ENCODE data around the gene ZNF611.
"Not testable (repeated sequence)": the region's sequence is repeated elsewhere in the genome, so short reads cannot be mapped to it uniquely, and the experiment has no call there.

Gene ZNF611

DNA sequence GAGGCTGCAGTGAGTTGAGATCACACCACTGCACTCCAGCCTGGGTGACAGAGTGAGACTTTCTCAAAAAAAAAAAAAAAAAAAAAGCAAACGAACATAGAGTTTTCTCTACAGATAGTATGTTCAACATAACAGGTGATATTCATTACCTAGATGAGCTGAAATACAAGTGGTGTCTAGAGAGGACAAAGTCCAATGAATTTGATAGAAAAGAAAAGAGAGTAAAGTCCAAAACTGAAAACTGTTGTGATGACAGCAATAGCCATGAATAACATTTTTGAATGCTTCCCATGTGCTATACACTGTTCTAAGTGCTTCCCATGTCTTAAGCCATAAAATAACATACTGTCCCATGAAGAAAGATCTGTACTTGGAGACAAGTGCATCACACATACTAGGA is 53.6 kb downstream of the ZNF611 start:
- DNase-seq (ENCODE audit: low read depth in 2 of 2): not testable (repeated sequence)

DNA sequence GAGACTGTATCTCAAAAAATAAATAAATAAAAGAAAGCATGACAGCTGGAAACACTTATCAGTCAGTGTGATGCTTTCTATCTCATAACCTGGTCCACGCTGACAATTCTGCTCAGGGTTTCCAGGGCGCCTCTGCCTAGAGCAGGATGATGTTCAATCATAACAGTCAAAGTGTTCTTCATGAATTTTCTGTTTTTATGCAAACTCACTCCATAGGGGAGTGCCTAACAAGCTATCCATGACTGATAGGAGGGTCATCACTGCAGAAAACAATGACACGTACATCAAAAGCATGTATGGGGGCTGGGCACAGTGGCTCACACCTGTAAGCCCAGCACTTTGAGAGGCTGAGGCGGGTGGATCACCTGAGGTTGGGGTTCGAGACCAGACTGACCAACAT is 55.2 kb downstream of the ZNF611 start:
- no peak for DNase-seq (ENCODE audit: low read depth in 2 of 2)

DNA sequence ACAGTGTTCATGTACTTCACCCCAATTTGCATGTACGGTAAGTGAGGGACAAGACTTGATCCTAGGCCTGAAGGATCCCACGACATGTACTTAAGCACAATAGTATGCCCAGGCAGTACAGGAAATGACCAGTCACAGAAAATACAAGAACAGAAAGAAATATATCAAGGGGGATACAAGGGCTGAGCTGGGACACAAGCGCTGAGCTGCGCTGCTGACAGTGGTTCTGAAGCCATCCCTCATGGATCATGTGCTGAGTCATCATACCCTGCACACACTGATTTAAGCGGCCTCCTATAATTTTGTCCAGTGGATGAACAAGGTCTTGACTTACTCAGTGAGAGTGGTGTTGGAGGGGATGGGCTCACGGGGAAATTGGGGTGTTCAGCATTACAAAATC is 59.6 kb downstream of the ZNF611 start:
- DNase-seq (ENCODE audit: low read depth in 2 of 2): not testable (repeated sequence)

DNA sequence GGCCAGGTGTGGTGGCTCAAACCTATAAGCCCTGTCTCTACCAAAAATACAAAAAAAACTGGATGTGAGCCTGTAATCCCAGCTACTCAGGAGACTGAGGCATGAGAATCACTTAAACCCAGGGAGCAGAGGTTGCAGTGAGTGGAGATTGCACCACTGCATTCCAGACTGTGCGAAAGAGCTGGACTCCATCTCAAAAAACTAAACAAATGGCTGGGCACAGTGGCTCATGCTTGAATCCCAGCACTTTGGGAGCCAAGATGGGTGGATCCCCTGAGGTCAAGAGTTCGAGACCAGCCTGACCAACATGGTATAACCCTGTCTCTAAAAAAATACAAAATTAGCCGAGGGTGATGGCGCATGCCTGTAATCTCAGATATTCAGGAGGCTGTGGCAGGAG is 61.8 kb downstream of the ZNF611 start:
- DNase-seq (ENCODE audit: low read depth in 2 of 2): no peak

DNA sequence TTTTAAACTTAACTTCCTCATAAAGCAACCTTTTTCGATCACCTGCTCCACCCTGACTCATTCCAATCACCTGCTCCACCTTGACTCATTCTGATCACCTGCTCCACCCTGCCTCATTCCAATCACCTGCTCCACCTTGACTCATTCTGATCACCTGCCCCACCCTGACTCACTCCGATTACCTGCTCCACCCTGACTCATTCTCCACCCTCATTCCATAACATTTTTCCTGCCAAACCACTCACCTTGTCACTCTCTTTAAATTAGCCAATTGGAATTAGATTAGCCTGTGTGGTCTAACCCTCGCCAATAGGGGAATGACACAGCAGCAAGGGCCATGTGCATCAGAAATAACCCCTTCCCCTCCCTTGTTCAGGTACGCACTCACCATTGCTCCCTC is 64.8 kb downstream of the ZNF611 start:
- no peak for DNase-seq (ENCODE audit: low read depth in 2 of 2)

DNA sequence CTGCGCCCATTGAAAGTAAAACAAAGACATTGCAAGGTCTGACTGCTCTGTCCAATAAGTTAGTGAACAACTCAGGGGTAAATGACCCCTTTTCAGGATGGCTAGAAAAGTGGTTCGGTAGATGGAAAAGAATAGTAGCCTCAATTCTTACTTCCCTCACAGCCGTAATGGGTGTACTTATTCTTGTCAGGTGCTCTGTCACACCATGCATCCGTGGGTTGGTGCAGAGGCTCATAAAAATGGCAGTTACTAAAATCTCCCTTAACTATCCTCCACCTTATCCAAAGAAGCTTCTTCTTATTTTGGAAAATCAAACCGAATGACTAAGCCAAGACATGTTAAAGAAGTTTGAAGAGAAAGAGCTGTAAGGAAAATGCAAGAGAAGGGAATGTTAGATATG is 65.3 kb downstream of the ZNF611 start:
- no peak for DNase-seq (ENCODE audit: low read depth in 2 of 2)

DNA sequence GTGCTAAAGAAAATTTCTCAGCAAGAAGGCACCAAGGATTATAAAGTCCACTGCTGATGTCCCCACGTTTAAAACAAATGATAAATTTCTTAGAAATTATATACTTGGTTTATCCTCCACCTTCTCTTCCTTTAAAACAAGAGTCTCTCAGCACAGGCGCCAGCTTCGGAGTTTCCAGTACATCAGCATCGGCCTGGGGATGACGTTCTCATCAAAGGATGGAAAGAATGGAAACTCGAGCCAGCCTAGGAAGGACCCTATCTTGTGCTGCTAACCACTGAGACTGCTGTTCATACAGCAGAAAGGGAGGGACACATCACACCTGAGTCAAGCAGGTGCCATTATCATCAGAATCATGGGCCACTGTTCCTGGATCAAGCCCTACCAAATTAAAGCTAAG is 66.9 kb downstream of the ZNF611 start:
- DNase-seq (ENCODE audit: low read depth in 2 of 2): no peak

DNA sequence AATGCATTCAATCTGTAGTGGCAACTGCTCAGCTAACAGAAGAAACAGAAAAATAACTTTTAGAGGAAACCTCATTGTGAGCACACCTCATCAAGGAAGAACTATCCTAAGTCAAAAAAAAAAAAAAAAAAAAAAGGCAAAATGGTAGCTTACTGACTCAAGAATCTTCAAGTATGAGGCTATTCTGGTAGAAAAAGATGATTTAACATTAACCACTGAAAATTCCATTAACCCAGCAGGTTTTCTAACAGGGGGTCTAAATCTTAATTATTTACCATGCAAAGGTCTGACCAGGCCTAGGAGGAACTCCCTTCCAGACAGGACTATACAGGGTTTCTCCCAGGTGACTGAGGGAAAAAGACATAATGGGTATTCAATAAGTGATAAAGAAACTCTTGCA is 68.3 kb downstream of the ZNF611 start:
- no peak for DNase-seq (ENCODE audit: low read depth in 2 of 2)

DNA sequence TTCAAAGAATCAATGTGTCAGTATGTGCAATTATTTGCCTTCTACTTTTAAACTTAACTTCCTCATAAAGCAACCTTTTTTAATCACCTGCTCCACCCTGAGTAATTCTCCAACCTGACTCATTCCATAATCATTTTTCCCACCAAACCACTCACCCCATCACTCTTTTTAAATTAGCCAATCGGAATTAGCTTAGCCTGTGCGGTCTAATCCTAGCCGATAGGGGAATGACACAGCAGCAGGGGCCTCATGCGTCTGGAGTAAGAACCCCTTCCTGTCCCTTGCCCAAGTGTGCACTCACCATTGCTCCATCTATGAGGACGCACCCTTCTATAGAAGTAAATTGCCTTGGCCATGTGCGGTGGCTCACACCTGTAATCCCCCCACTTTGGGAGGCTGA is 69.3 kb downstream of the ZNF611 start:
- no peak for DNase-seq (ENCODE audit: low read depth in 2 of 2)

DNA sequence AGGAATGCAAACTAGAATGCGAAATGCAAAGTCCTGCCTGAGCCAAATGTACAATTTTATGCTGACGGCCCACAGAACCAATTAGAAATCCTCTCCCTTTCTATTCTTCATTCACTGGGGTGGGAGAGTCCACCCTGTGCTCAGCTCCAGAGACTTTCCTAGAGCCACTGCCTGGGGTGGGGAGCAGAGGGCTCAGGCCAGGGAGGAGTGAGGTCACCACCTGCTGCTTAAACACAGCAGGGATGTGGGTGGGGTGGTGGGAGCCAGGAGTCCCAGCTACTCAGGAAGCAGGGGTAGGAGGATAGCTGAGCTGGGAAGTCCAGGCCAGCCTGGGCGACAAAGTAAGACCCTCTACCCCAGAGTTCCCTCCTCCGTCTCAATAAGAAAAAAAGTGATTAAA is 69.8 kb downstream of the ZNF611 start:
- no peak for DNase-seq (ENCODE audit: low read depth in 2 of 2)

DNA sequence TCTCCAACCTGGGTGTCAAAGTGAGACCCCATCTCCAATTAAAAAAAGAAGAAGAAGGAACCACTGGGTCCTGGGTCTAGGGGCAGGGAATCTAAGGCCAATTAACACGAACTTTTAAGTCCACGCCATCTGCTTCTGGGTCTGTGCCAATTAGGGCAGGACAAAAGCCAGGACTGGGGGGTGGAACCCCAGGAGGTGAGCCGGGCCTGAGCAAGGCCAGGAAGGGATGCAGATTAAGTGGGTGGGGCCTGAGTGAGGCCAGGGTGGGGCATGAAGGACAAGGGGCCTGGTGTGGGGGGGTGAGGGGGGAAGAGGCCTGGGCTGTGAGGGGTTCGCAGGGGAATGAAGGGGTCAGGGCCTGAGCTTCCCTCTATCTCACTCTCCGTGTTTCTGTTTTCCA is 70.4 kb downstream of the ZNF611 start:
- no peak for DNase-seq (ENCODE audit: low read depth in 2 of 2)

DNA sequence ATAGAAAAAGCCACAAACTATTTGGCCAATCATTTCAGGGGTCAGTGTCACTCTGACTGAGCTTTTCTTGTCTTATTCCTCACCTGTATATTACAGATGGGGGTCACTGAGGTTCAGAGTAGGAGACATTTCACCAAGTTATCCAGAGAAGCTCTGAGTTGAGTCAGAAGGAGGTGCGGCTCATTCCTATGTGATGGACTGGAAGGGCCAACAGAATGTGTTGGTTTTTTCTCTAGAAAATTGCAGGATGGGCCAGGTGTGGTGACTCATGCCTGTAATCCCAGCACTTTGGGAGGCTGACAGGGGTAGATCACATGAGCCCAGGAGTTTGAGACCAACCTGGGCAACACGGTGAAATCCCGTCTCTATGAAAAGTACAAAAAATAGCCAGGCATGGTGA is 72.2 kb downstream of the ZNF611 start:
- no peak for DNase-seq (ENCODE audit: low read depth in 2 of 2)

DNA sequence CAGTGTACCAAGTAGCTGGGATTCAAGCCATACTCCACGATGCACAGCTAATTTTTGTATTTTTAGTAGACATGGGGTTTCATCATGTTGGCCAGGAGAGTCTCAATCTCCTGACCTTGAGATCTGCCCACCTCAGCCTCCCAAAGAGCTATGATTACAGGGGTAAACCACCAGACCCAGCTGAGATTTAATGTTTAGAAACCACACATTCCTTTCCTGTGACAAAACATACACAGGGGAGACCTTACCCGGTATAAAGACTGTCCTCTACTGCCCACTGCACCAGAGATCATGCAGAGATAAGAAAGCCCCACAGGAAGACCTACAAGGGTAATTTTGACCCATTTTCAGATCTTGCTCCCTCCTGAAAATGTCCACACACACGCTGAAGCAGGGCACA is 73.9 kb downstream of the ZNF611 start:
- no peak for DNase-seq (ENCODE audit: low read depth in 2 of 2)

DNA sequence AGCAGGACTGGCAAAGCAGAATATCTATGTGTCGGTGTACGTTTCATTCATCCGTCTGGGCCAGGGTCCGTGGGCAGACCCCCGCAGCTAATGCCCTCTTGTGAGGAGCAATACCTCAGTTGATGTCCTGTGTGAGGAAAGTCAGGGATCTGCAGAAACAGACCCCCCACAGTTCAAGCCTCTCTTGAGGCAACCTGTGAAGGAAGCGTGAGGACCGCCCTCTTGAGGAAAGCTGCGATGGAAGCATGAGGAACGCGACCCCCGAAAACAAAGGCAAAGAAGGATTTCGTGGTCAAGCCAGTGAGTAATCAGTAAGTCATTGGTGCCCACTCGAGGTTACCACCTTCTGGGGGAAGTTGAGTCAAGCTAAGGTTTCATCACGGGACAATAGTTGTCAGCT is 75.8 kb downstream of the ZNF611 start:
- DNase-seq (ENCODE audit: low read depth in 2 of 2): no peak

DNA sequence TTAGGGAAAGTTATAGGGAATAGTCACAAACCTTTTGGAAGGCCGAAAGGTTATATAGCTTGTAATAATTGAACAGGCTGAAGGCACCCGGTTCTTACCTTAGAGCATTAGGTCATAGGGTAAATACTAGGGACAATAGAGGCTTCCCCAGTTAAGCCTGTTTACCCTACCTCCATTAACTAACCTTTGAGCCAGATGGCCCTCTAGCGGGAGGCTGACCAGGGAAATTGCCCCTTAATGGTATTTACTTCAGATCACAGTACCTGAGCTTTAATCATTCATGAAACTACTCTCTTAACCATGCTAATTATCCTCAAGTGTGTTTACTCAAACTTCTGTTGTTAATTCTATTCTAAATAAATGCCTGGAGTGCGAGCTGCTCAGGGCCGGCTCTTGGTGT is 76.2 kb downstream of the ZNF611 start:
- DNase-seq (ENCODE audit: low read depth in 2 of 2): no peak

DNA sequence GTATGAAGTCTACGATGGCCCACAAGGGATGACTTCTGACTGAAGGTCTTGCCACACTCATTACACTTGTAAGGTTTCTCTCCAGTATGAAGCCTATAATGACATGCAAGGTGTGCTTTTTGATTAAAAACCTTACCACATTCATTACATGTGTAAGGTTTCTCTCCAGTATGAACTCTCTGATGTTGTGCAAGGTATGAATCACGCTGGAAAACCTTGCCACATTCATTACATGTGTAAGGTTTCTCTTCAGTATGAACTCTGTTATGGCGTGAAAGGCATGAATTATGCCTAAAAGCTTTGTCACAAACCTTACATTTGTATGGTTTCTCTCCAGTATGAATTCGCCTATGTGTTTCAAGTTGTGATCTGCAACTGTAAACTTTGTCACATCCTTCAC is 81.7 kb downstream of the ZNF611 start:
- no peak for DNase-seq (ENCODE audit: low read depth in 2 of 2)
